HG03025 (cell line): ENCODE results near the gene RNF4.
A peak's percentile ranks its signal among the peaks of the same experiment; 100 is the strongest.
"Not testable (repeated sequence)": the region's sequence is repeated elsewhere in the genome, so short reads cannot be mapped to it uniquely, and the experiment has no call there.

ENCODE experiments used
- ATAC-seq: cut with Tn5 transposase; IDR thresholded peaks from one replicate; pipeline ENCODE4 v1.9.1; 2021; ENCODE audit warnings: mild to moderate bottlenecking, moderate library complexity; ENCODE audit not compliant: unreplicated experiment, low FRiP score

The RNF4 gene

GRCh38 chr4:2468456-2469191, at the start of gene RNF4:
TSS of gene RNF4 (plus strand) at chr4:2469106. CDS start at chr4:2490494, 21,388 bp downstream.
- peak; percentile 79 for ATAC-seq

- no peak for ATAC-seq
Measured at GRCh38 chr4:2419814-2420213, 49.1 kb upstream of the RNF4 start.

GRCh38 chr4:2421928-2422327, 47.0 kb upstream of the RNF4 start:
- no peak for ATAC-seq

- no peak for ATAC-seq
Measured at GRCh38 chr4:2423066-2423465, 45.8 kb upstream of the RNF4 start.

- no peak for ATAC-seq
Measured at GRCh38 chr4:2423695-2424094, 45.2 kb upstream of the RNF4 start.

GRCh38 chr4:2424581-2424980, 44.3 kb upstream of the RNF4 start:
- no peak for ATAC-seq

- ATAC-seq, result no peak
Measured at GRCh38 chr4:2425386-2426068, 43.4 kb upstream of the RNF4 start.

GRCh38 chr4:2426069-2426397, 42.9 kb upstream of the RNF4 start:
- no peak for ATAC-seq

GRCh38 chr4:2426711-2427275, 42.1 kb upstream of the RNF4 start:
- no peak for ATAC-seq

GRCh38 chr4:2427383-2428334, 41.2 kb upstream of the RNF4 start:
- ATAC-seq, result no peak

- no peak for ATAC-seq
Measured at GRCh38 chr4:2428496-2429213, 40.3 kb upstream of the RNF4 start.

- ATAC-seq, result not testable (repeated sequence)
Measured at GRCh38 chr4:2429945-2430757, 38.8 kb upstream of the RNF4 start.

- ATAC-seq, result no peak
Measured at GRCh38 chr4:2432004-2432403, 36.9 kb upstream of the RNF4 start.

- ATAC-seq, result no peak
Measured at GRCh38 chr4:2432991-2433530, 35.8 kb upstream of the RNF4 start.

GRCh38 chr4:2433609-2434350, 35.1 kb upstream of the RNF4 start:
- ATAC-seq, result no peak

GRCh38 chr4:2434420-2434819, 34.5 kb upstream of the RNF4 start:
- no peak for ATAC-seq

GRCh38 chr4:2436301-2436700, 32.6 kb upstream of the RNF4 start:
- no peak for ATAC-seq

- ATAC-seq, result no peak
Measured at GRCh38 chr4:2436761-2437474, 32.0 kb upstream of the RNF4 start.
